HFFc6 (cell line): ENCODE data around the gene RBM17. TPM values are rescaled to one million over a fixed set of nuclear protein-coding genes. Genes with fewer than 3 reads are reported as not detected.

Experiments used
- DNase-seq: peaks from one replicate; pipeline ENCODE4 v3.0.0-alpha.2; 2018
- H3K27ac Mint-ChIP-seq: 2 replicates; pipeline ENCODE4 v1.8.0; 2020; ENCODE audit warnings: mild to moderate bottlenecking, mixed read lengths
- H3K27me3 Mint-ChIP-seq: 2 replicates; pipeline ENCODE4 v1.8.0; 2021; ENCODE audit warnings: mild to moderate bottlenecking, moderate library complexity, mixed read lengths; ENCODE audit not compliant: insufficient read depth
- H3K36me3 Mint-ChIP-seq: 2 replicates; pipeline ENCODE4 v1.8.0; 2021; ENCODE audit warnings: low read depth, mixed read lengths
- H3K4me1 Mint-ChIP-seq: 2 replicates; pipeline ENCODE4 v1.8.0; 2020; ENCODE audit warnings: low read depth, mixed read lengths
- H3K4me3 Mint-ChIP-seq: 2 replicates; pipeline ENCODE4 v1.8.0; 2020; ENCODE audit warnings: mild to moderate bottlenecking, moderate library complexity, mixed read lengths
- H3K9me3 Mint-ChIP-seq: 2 replicates; pipeline ENCODE4 v1.8.0; 2020; ENCODE audit warnings: mild to moderate bottlenecking, mixed read lengths
- CTCF ChIP-seq: fragments of 200-600 bp; sonication (generic); IDR thresholded peaks from 2 replicates; pipeline ENCODE4 v1.5.0; 2021; ENCODE audit warnings: antibody characterized with exemption, mild to moderate bottlenecking
- total RNA-seq, 6 experiments: library from RNA; stranded (reverse); fragmentation: NEBNext Ultra II Directional; extraction: Animal tissue kit (Norgen Biotek cat#: 25700); gene quantifications; 2 replicates in 1 of 6; 3 replicates in 5 of 6; pipeline ENCODE4 v1.2.3, GENCODE V29; 2021

RBM17 gene
- total RNA-seq, 6 experiments from 2014 or later: 53.4 to 75.2 (median 66.3) TPM

- DNase-seq: no peak
- Mint-ChIP-seq H3K27me3 (no peaks in the 10 kb centered on the region; the same call in 1 of the 2 replicates), H3K36me3 (peaks cover 28% of the 10 kb centered on the region), H3K4me1 (peaks cover 37% of the 10 kb centered on the region), H3K4me3 (no peak overlapping the region), H3K9me3 (no peaks in the 10 kb centered on the region), H3K27ac (no peak overlapping the region)
- TF ChIP-seq CTCF: no peak
These were observed 28.9 kb downstream of the RBM17 start for GRCh38 chr10:6117711-6118110.

- H3K27ac Mint-ChIP-seq: no peak overlapping the region
- DNase-seq: no peak
- H3K27me3 Mint-ChIP-seq: no peaks in the 10 kb centered on the region; the same call in 1 of the 2 replicates
- H3K4me3 Mint-ChIP-seq: no peak overlapping the region
- TF ChIP-seq CTCF: no peak
- no peaks in the 10 kb centered on the region for H3K9me3 Mint-ChIP-seq
- H3K4me1 Mint-ChIP-seq: peaks cover 22% of the 10 kb centered on the region
- H3K36me3 Mint-ChIP-seq: peaks cover 14% of the 10 kb centered on the region
These were observed 30.6 kb downstream of the RBM17 start for GRCh38 chr10:6119423-6119822.

- TF ChIP-seq CTCF: no peak
- Mint-ChIP-seq H3K36me3 (peaks cover 10% of the 10 kb centered on the region), H3K9me3 (no peaks in the 10 kb centered on the region), H3K4me3 (no peak overlapping the region), H3K27me3 (no peaks in the 10 kb centered on the region; the same call in 1 of the 2 replicates), H3K27ac (no peak overlapping the region), H3K4me1 (peaks cover 22% of the 10 kb centered on the region)
- no peak for DNase-seq
These were observed 31.1 kb downstream of the RBM17 start for GRCh38 chr10:6119962-6120361.

DNA sequence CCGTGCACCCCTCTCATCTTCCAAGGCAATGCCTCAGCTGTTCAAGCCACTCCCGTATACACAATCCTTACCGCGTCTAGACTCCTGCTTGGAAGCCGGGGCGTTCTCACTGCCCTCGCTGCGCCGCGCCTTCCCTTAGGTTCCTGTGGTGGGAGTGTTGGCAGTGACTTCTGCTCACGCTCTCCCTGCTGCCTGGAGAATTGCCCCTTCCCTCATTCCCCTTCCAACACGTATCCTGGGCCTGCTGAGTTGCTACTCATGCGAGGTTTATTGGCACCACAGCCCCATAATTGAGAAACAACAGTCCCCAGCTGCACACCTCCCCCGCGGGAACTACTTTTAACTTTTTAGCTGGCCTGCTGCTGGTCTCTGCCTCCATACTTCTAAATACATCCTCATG, 31.9 kb downstream of the RBM17 start:
- Mint-ChIP-seq H3K4me3 (no peak overlapping the region), H3K9me3 (no peaks in the 10 kb centered on the region), H3K27ac (no peak overlapping the region), H3K36me3 (peaks cover 5% of the 10 kb centered on the region), H3K27me3 (no peaks in the 10 kb centered on the region; the same call in 1 of the 2 replicates), H3K4me1 (peaks cover 17% of the 10 kb centered on the region)
- no peak for TF ChIP-seq CTCF
- DNase-seq: no peak

- no peak for DNase-seq
- Mint-ChIP-seq H3K27me3 (no peaks in the 10 kb centered on the region; the same call in 1 of the 2 replicates), H3K27ac (no peak overlapping the region), H3K4me3 (no peak overlapping the region), H3K9me3 (no peaks in the 10 kb centered on the region), H3K4me1 (peaks cover 12% of the 10 kb centered on the region), H3K36me3 (peaks cover under 1% of the 10 kb centered on the region)
- TF ChIP-seq CTCF: no peak
These were observed 32.3 kb downstream of the RBM17 start for GRCh38 chr10:6121146-6121545.

DNA sequence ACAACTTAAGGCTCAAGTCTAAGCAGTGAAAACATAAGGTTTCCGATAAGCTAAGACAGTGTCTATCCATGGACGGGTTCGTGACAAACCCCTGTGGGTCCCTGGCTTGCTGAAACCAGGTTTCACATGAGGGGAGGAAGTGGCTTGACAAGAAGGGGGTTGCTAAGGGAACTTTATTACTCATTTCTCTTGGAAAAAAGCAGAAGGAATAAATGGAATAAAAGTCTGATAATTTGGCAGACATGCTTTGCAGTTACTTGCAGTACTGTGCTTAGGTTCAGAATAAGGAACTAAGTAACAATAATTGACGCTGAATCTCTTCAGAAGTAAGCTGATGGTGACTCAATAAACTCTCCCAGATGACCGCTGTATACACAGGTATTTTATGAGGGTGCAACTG, 34.7 kb downstream of the RBM17 start:
- DNase-seq: no peak
- H3K27me3 Mint-ChIP-seq: no peaks in the 10 kb centered on the region; the same call in none of the 2 replicates
- H3K27ac Mint-ChIP-seq: no peak overlapping the region
- peaks cover 14% of the 10 kb centered on the region for H3K4me1 Mint-ChIP-seq
- H3K4me3 Mint-ChIP-seq: no peak overlapping the region
- no peak for TF ChIP-seq CTCF
- no peaks in the 10 kb centered on the region for H3K9me3 Mint-ChIP-seq
- no peaks in the 10 kb centered on the region; the same call in 1 of the 2 replicates for H3K36me3 Mint-ChIP-seq
